Measurements from ENCODE around the gene SPOCK3.

GRCh38 chr4:167020410-167020809 is 213.9 kb downstream of the SPOCK3 start:
- TF ChIP-seq POLR2AphosphoS5 (IDR thresholded peaks at IDR 0.05; ENCODE audit: borderline replicate concordance, low read depth, low read length) (no peak), EZH2 (IDR thresholded peaks at IDR 0.05) (no peak)
